ENCODE data around the gene ZMYND15. TPM values are rescaled to one million over a fixed set of nuclear protein-coding genes. Genes with fewer than 3 reads are reported as not detected.

Gene ZMYND15
- total and polyA plus RNA-seq, 2 experiments from 2014 or later, result 0.16 to 0.32 TPM

DNA sequence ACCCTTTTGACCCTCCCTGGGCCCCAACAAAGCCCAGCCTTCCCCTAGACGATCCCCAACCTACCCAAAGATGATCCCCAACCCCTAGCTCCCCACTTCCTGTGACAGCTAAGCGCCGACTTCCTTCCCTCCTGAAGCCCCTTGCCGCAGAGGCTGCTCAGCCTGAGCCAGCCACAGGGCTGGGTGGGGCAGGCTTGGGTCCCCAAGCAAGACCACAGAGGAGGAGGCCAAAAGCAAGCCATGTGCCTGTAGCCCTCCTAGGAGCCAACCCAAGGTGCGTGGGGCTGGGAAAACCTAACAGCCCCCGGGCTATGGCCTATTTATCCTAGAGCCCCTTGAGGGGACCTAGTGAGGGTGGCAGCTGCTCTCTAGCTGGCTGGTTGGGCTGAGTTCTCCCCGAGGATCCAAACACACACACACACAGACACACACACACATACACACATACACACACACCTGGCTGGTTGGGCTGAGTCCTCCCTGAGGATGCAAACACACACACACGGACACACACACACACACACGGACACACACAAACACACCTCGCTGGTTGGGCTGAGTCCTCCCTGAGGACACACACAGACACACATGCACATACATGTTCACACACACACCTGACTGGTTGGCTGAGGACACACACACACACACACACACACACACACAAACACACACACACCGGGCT is 24.4 kb upstream of the ZMYND15 start:
- Histone ChIP-seq H3K36me3 (ENCODE audit: low read depth) (no peaks in the 10 kb centered on the region), H3K4me2 (ENCODE audit: unreplicated experiment) (no peak overlapping the region), H2AFZ (no peak overlapping the region), H3K4me1 (ENCODE audit: insufficient read depth) (no peaks in the 10 kb centered on the region), H3K79me2 (ENCODE audit: insufficient read depth) (no peaks in the 10 kb centered on the region), H3K9me2 (ENCODE audit: insufficient read depth) (no peaks in the 10 kb centered on the region), H3K4me3 (no peak overlapping the region), H3K27me3 (replicated peaks; ENCODE audit: insufficient read depth) (no peaks in the 10 kb centered on the region), H3K27ac (no peak overlapping the region), H3F3A (ENCODE audit: insufficient read depth) (no peaks in the 10 kb centered on the region), H3K9me3 (ENCODE audit: low read depth) (no peaks in the 10 kb centered on the region), H4K20me1 (ENCODE audit: insufficient read depth) (no peaks in the 10 kb centered on the region), H3K9ac (no peak overlapping the region)
- in situ Hi-C loops (cut with MboI), result loop anchor here (10.0 kb wide), 1 partner anchor 180 kb away; the partner anchor contains the start of gene C17orf107
- DNase-seq, result no peak
- 64 to 71% methylated on average over 7 to 11 of the region's 11 CpGs for WGBS, 2 experiments (ENCODE audit: low coverage in 1 of 2, low lambda C conversion rate in 2 of 2, missing lambda C conversion rate in 2 of 2)
- TF ChIP-seq EZH2phosphoT487 (IDR thresholded peaks at IDR 0.05; ENCODE audit: insufficient read depth, low read depth) (no peak), EZH2 (IDR thresholded peaks at IDR 0.05; ENCODE audit: insufficient read depth, poor library complexity, severe bottlenecking) (no peak)

DNA sequence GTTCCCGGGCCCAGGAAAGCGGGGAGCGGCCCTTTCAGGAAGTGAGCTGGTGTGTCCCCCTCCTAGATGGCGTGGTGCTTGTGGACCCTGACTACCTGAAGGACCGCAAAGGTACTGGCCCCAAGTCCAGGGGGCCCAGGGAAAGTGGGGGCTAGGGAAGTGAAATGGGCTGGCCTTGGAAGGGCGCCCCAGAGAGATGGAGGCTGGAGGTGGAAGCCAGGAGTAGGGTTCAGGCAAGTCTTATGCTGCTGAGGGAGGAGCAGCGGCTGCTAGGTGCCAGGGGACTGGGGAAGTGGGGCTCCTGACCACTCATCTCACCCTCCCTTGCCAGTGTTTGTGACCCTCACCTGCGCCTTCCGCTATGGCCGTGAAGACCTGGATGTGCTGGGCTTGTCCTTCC is 23.6 kb upstream of the ZMYND15 start:
- no peak overlapping the region for H3K4me2 ChIP-seq (ENCODE audit: unreplicated experiment)
- in situ Hi-C loops (cut with MboI), result loop anchor here (10.0 kb wide), 1 partner anchor 179 kb away; the partner anchor contains the start of gene C17orf107
- no peaks in the 10 kb centered on the region for H3K36me3 ChIP-seq (ENCODE audit: low read depth)
- no peaks in the 10 kb centered on the region for H3K9me3 ChIP-seq (ENCODE audit: low read depth)
- H3K9ac ChIP-seq, result no peak overlapping the region
- 98% methylated on average over 7 to 10 of the region's 10 CpGs for WGBS, 2 experiments (ENCODE audit: low coverage in 1 of 2, low lambda C conversion rate in 2 of 2, missing lambda C conversion rate in 2 of 2)
- no peaks in the 10 kb centered on the region for H3K9me2 ChIP-seq (ENCODE audit: insufficient read depth)
- no peak overlapping the region for H2AFZ ChIP-seq
- no peaks in the 10 kb centered on the region for H3F3A ChIP-seq (ENCODE audit: insufficient read depth)
- H3K79me2 ChIP-seq (ENCODE audit: insufficient read depth), result no peaks in the 10 kb centered on the region
- no peak for DNase-seq
- H3K27me3 ChIP-seq (replicated peaks; ENCODE audit: insufficient read depth), result no peaks in the 10 kb centered on the region
- no peaks in the 10 kb centered on the region for H4K20me1 ChIP-seq (ENCODE audit: insufficient read depth)
- H3K27ac ChIP-seq, result no peak overlapping the region
- TF ChIP-seq EZH2 (IDR thresholded peaks at IDR 0.05; ENCODE audit: insufficient read depth, poor library complexity, severe bottlenecking) (no peak), EZH2phosphoT487 (IDR thresholded peaks at IDR 0.05; ENCODE audit: insufficient read depth, low read depth) (no peak)
- no peak overlapping the region for H3K4me3 ChIP-seq
- H3K4me1 ChIP-seq (ENCODE audit: insufficient read depth), result no peaks in the 10 kb centered on the region

DNA sequence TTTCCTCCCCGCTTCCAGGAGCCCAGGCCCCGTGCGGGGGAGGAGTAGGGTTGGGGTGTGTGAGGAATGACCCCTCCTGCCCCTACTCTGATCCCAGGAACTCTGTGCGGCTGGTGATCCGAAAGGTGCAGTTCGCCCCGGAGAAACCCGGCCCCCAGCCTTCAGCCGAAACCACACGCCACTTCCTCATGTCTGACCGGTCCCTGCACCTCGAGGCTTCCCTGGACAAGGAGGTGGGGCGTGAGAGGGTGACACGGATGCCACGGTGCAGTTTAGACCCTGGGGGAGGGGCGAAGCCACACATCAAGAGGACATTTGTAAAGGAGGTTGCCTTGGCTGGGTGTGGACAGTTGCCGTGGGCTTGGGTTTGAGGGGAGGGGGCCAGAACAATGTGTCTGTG is 21.8 kb upstream of the ZMYND15 start:
- H3K27me3 ChIP-seq (replicated peaks; ENCODE audit: insufficient read depth), result no peaks in the 10 kb centered on the region
- DNase-seq, result no peak
- H3K4me2 ChIP-seq (ENCODE audit: unreplicated experiment), result no peak overlapping the region
- no peaks in the 10 kb centered on the region for H3K36me3 ChIP-seq (ENCODE audit: low read depth)
- 86 to 89% methylated on average over 16 to 17 of the region's 17 CpGs for WGBS, 2 experiments (ENCODE audit: low coverage in 1 of 2, low lambda C conversion rate in 2 of 2, missing lambda C conversion rate in 2 of 2)
- H3K9ac ChIP-seq, result no peak overlapping the region
- no peak overlapping the region for H3K27ac ChIP-seq
- H2AFZ ChIP-seq, result no peak overlapping the region
- in situ Hi-C loops (cut with MboI), result loop anchor here (10.0 kb wide), 1 partner anchor 177 kb away; the partner anchor contains the start of gene C17orf107
- H3K79me2 ChIP-seq (ENCODE audit: insufficient read depth), result no peaks in the 10 kb centered on the region
- no peaks in the 10 kb centered on the region for H3K4me1 ChIP-seq (ENCODE audit: insufficient read depth)
- no peak for TF ChIP-seq EZH2 (IDR thresholded peaks at IDR 0.05; ENCODE audit: insufficient read depth, poor library complexity, severe bottlenecking)
- no peak for TF ChIP-seq EZH2phosphoT487 (IDR thresholded peaks at IDR 0.05; ENCODE audit: insufficient read depth, low read depth)
- no peaks in the 10 kb centered on the region for H3K9me2 ChIP-seq (ENCODE audit: insufficient read depth)
- no peaks in the 10 kb centered on the region for H4K20me1 ChIP-seq (ENCODE audit: insufficient read depth)
- no peak overlapping the region for H3K4me3 ChIP-seq
- no peaks in the 10 kb centered on the region for H3K9me3 ChIP-seq (ENCODE audit: low read depth)
- H3F3A ChIP-seq (ENCODE audit: insufficient read depth), result no peaks in the 10 kb centered on the region

DNA sequence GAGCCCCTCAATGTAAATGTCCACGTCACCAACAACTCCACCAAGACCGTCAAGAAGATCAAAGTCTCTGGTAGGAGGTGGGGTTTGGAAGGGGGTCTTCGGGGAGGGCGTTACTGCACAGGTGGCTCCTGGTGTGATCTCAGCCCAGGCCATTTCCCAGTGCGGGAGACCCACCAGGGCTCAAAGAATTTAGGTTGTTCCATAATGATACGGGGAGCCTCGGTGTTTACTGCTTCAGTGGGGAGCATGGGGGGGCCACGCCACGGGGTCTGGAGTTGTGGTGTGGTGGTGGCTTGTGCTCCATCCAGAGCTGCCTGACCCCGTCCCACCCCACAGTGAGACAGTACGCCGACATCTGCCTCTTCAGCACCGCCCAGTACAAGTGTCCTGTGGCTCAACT is 21.4 kb upstream of the ZMYND15 start:
- Histone ChIP-seq H3K27ac (no peak overlapping the region), H3K9ac (no peak overlapping the region), H2AFZ (no peak overlapping the region), H3K27me3 (replicated peaks; ENCODE audit: insufficient read depth) (no peaks in the 10 kb centered on the region), H3K4me2 (ENCODE audit: unreplicated experiment) (no peak overlapping the region), H3K9me3 (ENCODE audit: low read depth) (no peaks in the 10 kb centered on the region), H3F3A (ENCODE audit: insufficient read depth) (no peaks in the 10 kb centered on the region), H3K9me2 (ENCODE audit: insufficient read depth) (no peaks in the 10 kb centered on the region), H3K4me3 (no peak overlapping the region), H3K79me2 (ENCODE audit: insufficient read depth) (no peaks in the 10 kb centered on the region), H4K20me1 (ENCODE audit: insufficient read depth) (no peaks in the 10 kb centered on the region), H3K36me3 (ENCODE audit: low read depth) (no peaks in the 10 kb centered on the region), H3K4me1 (ENCODE audit: insufficient read depth) (no peaks in the 10 kb centered on the region)
- in situ Hi-C loops (cut with MboI), result loop anchor here (10.0 kb wide), 1 partner anchor 177 kb away; the partner anchor contains the start of gene C17orf107
- DNase-seq, result no peak
- 93 to 94% methylated on average over 13 of the region's 13 CpGs for WGBS, 2 experiments (ENCODE audit: low coverage in 1 of 2, low lambda C conversion rate in 2 of 2, missing lambda C conversion rate in 2 of 2)
- no peak for TF ChIP-seq EZH2 (IDR thresholded peaks at IDR 0.05; ENCODE audit: insufficient read depth, poor library complexity, severe bottlenecking)
- TF ChIP-seq EZH2phosphoT487 (IDR thresholded peaks at IDR 0.05; ENCODE audit: insufficient read depth, low read depth), result no peak

Measured in GM23248 (cell line).